WERI-Rb-1 (cell line): ENCODE results near the gene TXK.
A peak's percentile ranks its signal among the peaks of the same experiment; 100 is the strongest.

Source experiments
- DNase-seq: peaks from one replicate; pipeline ENCODE4 v3.0.0-alpha.2; 2020
- H3K27ac ChIP-seq: fragments of 250-450 bp; sonication (Bioruptor Pico); 2 replicates; pipeline ENCODE4 v1.5.1; 2020; ENCODE audit warnings: mild to moderate bottlenecking, moderate library complexity
- H3K27me3 ChIP-seq: fragments of 250-450 bp; sonication (Bioruptor Pico); 2 replicates; pipeline ENCODE4 v1.5.1; 2021; ENCODE audit warnings: mild to moderate bottlenecking, low read depth, moderate library complexity; ENCODE audit not compliant: insufficient read depth, severe bottlenecking
- H3K36me3 ChIP-seq: fragments of 250-450 bp; sonication (Bioruptor Pico); 2 replicates; pipeline ENCODE4 v1.5.1; 2020; ENCODE audit warnings: mild to moderate bottlenecking, moderate library complexity
- H3K4me3 ChIP-seq: 2 replicates; pipeline ENCODE4 v1.5.1; 2011; ENCODE audit warnings: low read depth, mild to moderate bottlenecking, control low read depth, low read length
- H3K9me3 ChIP-seq: fragments of 250-450 bp; sonication (Bioruptor Pico); 2 replicates; pipeline ENCODE4 v1.5.1; 2021; ENCODE audit warnings: mild to moderate bottlenecking, moderate library complexity; ENCODE audit not compliant: severe bottlenecking
- CTCF ChIP-seq: IDR thresholded peaks from 2 replicates; pipeline ENCODE4 v1.5.1; 2011; ENCODE audit warnings: low read depth, mild to moderate bottlenecking, control low read depth, inconsistent platforms, low read length

TXK gene

GRCh38 chr4:48110452-48110978 is 23.5 kb downstream of the TXK start:
- H3K36me3 ChIP-seq, result no peaks in the 10 kb centered on the region
- no peak for TF ChIP-seq CTCF
- no peak overlapping the region for H3K27ac ChIP-seq
- H3K4me3 ChIP-seq, result no peak overlapping the region
- no peaks in the 10 kb centered on the region for H3K27me3 ChIP-seq
- no peaks in the 10 kb centered on the region for H3K9me3 ChIP-seq
- no peak for DNase-seq

- Histone ChIP-seq H3K36me3 (no peaks in the 10 kb centered on the region), H3K27me3 (no peaks in the 10 kb centered on the region), H3K4me3 (no peak overlapping the region), H3K9me3 (no peaks in the 10 kb centered on the region), H3K27ac (no peak overlapping the region)
- peak; percentile 60 for TF ChIP-seq CTCF
- DNase-seq, result peak; percentile 35
These were observed 24.4 kb downstream of the TXK start for GRCh38 chr4:48109413-48110263.

GRCh38 chr4:48108309-48109073 is 25.6 kb downstream of the TXK start:
- no peaks in the 10 kb centered on the region for H3K36me3 ChIP-seq
- H3K27me3 ChIP-seq, result no peaks in the 10 kb centered on the region
- H3K4me3 ChIP-seq, result no peak overlapping the region
- no peaks in the 10 kb centered on the region for H3K9me3 ChIP-seq
- no peak for DNase-seq
- TF ChIP-seq CTCF, result no peak
- H3K27ac ChIP-seq, result no peak overlapping the region

- H3K9me3 ChIP-seq, result no peaks in the 10 kb centered on the region
- H3K4me3 ChIP-seq, result no peak overlapping the region
- H3K27ac ChIP-seq, result no peak overlapping the region
- TF ChIP-seq CTCF, result no peak
- no peaks in the 10 kb centered on the region for H3K27me3 ChIP-seq
- no peaks in the 10 kb centered on the region for H3K36me3 ChIP-seq
- DNase-seq, result no peak
These were observed 28.8 kb downstream of the TXK start for GRCh38 chr4:48105230-48105629.

GRCh38 chr4:48103483-48104139 is 30.4 kb downstream of the TXK start:
- Histone ChIP-seq H3K27ac (no peak overlapping the region), H3K4me3 (no peak overlapping the region), H3K36me3 (no peaks in the 10 kb centered on the region), H3K27me3 (no peaks in the 10 kb centered on the region), H3K9me3 (no peaks in the 10 kb centered on the region)
- TF ChIP-seq CTCF, result no peak
- DNase-seq, result no peak
